Stimulated activated CD4-positive, alpha-beta T cell treated with anti-CD3 and anti-CD28 coated beads, TNF-alpha, amount 100 ng/mL, for 48 hours (primary cell): ENCODE results near the gene FAM83E.
A peak's percentile ranks its signal among the peaks of the same experiment; 100 is the strongest.
"Not testable (repeated sequence)": the region's sequence is repeated elsewhere in the genome, so short reads cannot be mapped to it uniquely, and the experiment has no call there.

ENCODE experiments used
- DNase-seq, 3 donors: peaks; one replicate each; pipeline ENCODE4 v3.0.0-alpha.2; 2020; ENCODE audit warnings: low read depth in 3 of 3

The FAM83E gene

DNA sequence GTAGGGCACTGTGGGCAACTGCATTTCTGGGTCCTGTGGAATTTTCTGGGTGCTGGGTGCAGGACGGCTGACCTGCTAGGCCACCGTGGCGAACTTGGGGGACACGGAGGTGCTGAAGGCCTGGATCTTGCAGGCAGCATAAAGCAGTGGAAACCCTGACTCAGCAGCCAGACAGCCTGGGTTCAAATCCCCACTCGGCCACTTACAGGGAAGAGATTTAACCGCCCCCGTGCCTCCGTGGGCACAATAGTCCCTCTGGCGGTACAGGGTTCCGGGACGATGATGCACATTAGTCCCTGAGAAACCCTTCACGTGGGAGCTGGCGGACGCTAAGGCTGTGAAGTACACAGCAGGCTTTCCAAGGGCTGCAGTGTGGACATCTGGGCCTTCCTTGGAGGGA is 3.0 kb downstream of the FAM83E start:
- DNase-seq: no peak

DNA sequence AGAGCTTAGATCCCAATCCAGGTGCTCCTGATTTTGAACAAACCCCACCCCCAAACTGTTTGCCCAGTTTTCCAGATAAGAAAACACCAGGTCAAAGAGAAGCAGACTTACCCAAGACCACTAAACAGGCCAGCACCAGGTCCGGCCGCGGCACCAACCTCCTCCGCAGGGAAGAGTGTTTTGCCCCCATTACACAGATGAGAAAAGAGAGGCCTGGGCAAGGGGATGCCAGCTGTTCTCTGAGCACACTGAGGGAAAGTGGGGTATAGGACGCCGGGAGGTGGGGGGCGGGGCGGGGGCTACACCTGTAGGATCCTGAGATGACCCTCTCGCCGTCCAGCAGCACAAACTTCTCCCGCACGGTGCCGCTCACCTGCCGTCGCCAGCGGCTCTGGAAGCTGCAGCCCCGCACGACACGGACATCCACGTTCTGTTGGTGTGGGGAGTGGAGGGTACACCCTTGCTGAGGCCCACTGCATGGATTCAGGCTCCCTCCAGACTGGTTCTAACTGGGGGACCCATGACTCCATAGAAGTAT is 5.2 kb downstream of the FAM83E start:
- no peak for DNase-seq

DNA sequence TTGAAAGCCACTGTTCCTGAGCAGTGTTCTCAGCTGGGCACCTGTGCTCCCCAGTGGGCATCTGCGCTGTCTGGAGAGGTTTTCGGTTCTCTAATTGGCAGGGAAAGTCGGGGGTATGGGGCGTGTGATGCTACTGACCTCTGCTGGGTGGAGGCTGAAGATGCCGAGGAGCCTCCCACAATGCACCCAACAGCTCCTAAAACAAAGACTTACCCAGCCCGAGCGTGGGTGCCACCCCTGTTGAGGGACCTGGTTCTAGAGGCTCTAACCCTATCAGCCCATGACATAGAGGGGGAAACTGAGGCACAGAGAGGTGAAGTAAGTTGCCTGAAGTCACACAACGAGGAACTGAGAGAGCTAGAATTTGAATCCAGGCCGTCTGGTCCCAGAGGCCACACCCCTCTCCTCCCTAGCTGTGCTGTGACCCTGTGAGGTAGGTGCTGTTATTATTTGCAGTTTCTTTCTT is 6.0 kb downstream of the FAM83E start:
- no peak for DNase-seq

DNA sequence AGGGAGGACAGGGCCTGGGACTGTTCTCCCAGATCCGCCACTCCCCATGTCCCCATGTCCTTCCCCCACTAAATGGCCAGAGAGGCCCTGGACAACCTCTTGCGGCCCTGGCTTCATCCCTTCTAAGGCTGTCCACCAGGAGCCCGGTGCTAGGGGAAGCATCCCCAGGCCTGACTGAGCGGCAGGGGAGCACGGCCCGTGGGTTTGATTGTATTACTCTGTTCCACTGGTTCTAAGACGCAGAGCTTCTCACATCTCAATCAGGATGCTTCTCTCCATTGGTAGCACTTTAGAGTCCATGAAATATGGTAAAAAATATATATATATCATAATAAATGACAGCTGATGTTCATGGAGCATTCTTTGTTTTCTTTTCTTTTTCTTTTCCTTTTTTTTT is 7.5 kb downstream of the FAM83E start:
- no peak for DNase-seq

DNA sequence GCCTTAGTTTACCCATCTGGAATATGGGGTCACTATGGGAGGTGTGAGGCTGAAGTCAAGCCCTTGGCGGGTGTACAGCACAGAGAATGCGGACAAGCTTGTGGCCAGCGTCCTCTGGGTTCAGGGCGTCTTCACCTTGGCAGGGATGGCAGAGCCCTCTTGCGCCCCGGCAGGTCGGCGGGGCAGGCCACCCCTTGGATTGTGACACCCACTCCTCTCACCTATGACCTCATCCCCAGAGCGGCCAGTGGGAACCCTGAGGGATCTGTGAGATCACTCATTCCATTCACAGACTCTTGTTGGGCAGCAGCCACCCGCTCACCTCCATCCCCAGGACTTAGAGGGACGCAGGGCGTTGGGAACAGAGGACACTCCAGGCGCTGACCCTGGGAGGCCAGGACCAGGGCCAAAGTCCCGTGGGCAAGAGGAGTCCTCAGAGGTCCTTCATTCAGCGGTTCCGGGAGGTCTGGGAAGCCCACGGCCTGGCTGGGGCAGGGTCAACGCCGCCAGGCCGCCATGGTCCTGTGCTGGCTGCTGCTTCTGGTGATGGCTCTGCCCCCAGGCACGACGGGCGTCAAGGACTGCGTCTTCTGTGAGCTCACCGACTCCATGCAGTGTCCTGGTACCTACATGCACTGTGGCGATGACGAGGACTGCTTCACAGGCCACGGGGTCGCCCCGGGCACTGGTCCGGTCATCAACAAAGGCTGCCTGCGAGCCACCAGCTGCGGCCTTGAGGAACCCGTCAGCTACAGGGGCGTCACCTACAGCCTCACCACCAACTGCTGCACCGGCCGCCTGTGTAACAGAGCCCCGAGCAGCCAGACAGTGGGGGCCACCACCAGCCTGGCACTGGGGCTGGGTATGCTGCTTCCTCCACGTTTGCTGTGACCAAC is 8.2 kb downstream of the FAM83E start, which contains the start of gene SPACA4:
SPACA4 (plus strand) TSS at position 280 of the 896 bp plus-strand sequence; CDS start at position 517, 237 bp downstream.
- no peak for DNase-seq

DNA sequence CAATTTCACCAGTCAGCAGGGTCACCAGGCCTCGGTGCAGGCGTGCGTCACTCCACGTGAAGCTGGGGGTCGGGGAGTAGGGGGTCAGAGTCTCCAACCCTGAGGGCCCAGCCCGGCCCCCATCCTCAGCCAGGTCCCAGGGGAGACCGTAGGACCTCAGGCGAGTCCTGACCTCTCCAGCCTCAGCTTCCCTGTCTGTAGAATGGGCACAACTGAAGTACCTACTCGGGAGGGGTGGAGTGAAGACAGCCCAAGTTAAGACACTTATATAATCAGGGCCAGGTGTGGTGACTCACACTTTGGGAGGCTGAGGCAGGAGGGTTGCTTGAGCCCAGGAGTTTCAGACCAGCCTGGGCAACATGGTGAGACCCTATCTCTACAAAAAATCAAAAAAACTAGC is 11.0 kb downstream of the FAM83E start:
- no peak for DNase-seq

DNA sequence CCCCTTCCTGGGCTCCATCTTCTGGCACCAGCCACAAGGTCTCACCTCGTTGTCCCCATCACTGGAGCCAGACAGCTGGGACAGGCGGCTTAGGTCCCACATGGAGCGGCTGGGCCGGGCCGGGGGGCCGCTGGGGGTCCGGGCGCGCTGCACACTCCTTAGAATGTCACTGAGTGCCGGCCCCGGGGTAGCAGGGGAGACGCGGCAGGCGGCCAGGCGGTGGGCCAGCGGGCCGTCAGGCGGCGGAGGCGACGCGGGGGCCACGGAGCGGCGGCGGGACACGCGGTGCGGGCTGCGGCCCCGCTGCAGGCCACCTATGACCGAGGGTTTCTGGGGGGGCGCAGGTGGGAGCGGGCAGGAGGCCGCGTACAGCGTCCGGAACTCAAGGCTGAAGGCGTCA is 11.4 kb downstream of the FAM83E start:
- DNase-seq: no peak

DNA sequence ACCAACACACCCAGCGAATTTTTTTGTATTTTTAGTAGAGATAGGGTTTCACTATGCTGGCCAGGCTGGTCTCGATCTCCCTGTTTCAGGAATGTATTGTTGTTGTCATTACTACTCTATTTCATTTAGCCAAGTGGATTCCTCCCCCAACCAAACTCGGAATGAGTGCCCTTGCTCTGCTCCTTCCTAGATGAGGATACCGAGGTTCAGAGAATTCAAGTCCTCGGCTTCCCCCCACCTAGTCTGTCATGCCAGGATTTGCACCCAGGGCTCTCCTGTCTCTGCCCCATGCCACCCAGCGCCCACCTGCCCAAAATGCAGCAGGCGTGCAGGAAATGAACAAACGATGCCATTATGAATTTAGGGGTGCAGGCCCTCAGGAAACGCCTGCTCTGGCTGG is 11.9 kb downstream of the FAM83E start:
- DNase-seq: no peak

DNA sequence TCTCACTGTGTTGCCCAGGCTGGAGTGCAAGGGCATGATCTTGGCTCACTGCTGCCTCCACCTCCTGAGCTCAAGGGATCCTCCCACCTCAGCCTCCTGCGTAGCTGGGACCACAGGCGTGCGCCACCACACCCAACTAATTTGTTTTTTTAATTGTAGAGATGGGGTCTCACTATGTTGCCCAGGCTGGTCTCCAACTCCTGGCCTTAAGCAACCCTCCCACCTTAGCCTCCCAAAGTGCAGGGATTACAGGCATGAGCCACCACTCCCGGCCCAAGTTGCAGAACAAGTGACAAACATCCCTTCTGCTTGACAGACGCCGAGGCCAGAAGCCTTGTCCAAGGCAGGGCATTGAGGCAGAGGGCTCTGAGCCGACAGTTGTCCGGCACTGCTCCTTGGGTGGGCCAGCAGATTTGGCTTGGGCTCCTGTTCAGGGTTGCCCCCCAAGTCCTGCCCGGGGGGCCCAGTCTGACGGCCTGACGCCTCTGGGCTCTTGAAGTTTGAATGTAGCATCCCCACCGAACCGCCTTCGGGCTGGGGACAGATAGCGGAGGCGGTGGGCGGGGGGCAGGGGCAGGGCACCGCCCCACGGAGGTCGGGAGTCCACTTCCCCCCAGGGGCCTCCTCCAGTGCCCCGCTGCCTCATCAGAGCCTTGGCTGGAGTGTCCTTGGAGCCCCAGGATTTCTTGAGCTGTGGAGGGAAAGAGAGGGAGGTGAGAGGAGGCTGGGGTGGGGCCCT is 14.0 kb downstream of the FAM83E start:
- DNase-seq: no peak

DNA sequence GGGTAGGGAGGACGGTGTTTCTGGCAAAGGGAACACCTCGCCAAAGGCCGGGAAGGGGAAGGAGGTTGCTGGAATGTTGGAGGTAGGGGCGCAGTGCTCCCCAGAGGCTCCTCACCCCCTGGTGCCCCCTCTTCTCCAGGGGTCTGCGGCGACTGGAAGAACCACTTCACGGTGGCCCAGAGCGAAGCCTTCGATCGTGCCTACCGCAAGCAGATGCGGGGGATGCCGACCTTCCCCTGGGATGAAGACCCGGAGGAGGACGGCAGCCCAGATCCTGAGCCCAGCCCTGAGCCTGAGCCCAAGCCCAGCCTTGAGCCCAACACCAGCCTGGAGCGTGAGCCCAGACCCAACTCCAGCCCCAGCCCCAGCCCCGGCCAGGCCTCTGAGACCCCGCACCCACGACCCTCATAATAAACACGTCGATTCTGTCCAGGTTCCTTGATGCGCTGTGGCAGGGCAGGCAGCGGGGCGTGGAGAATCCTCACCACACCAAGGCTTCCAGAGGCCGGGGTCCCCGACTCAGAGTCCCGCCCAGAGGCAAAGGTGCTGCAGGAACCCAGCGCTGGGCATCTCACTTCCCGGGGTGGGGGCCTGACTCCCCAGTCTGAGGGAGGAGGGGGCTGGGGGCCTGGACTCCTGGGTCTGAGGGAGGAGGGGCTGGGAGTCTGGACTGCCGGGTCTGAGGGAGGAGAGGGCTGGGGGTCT is 15.7 kb downstream of the FAM83E start:
- DNase-seq: no peak

DNA sequence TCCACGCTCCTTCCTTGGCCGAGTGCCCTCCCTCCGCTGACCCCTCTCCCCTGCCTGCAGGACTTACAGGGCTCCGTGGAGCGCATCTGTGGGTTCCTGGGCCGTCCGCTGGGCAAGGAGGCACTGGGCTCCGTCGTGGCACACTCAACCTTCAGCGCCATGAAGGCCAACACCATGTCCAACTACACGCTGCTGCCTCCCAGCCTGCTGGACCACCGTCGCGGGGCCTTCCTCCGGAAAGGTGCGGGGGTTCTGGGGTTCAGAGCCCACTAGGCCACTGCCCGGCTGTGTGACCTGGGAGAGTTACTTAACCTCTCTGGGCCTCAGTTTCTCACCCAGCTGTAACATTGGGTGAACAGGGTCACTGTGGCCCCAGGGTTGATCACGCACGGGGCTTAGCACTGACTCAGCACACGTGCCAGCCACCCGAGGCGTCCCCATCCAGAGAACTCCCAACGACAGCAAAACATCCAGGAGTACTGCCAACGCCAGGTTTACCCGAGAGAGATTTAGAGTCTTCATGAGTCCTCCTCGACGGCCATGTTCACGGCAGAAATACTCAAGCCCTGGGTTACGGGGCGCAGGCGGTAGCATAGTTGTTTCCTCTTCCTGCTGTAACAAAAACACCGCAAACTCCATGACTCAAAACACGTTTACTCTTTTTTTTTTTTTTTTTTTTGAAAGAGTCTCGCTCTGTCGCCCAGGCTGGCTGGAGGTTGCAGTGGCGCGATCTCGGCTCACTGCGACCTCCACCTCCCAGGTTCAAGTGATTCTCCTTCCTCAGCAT is 18.0 kb downstream of the FAM83E start:
- no peak for DNase-seq

DNA sequence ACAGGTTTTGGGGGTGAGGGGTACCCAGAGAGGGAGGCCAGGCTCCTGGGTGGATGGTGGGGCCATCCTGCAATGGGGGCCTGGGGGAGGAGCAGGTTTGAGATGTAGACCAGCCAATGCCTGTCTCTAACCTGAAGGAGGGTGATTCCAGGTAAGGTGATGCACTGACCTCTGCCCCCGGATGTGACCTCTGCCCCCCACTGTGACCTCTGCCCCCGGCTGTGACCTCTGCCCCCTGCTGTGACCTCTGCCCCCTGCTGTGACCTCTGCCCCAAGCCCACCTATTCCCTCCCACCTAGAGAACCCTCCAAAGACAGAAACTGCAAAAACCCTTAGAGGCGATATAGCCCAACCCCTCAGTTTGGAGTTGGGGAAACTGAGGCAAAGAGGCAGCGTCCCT is 18.6 kb downstream of the FAM83E start:
- DNase-seq: no peak

DNA sequence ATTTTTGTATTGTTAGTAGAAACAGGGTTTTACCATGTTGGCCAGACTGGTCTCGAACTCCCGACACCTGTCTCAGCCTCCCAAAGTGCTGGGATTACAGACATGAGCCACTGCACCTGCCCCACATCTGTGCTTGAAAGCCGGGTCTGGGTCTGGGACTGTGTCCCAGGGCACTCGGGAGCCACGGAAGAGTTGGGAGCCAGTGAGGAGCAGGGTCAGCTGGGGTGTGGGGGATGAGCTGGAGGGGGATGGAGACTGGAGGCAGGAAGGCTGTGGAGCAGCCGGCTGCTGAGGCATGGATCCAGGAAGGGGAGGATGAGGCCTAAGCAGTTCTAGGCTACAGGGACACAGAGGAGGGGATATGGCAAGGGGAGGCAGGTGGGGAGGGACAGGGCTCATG is 19.0 kb downstream of the FAM83E start:
- no peak for DNase-seq

DNA sequence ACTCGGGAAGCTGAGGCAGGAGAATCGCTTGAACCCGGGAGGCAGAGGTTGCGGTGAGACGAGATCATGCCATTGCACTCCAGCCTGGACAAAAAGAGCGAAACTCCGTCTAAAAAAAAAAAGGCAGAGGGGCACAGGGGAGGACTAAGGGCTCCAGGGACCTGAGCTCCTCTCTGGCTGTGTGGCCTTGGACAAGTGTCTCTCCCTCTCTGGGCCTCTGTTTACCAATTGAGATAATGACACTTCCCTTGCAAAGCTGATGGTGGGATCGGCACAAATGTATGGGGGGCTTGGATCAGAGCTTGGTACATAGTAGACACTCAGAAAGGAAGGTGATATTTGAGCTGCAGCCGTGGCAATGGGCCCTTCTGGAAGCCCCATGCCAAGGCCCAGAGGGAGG is 19.7 kb downstream of the FAM83E start:
- no peak for DNase-seq

DNA sequence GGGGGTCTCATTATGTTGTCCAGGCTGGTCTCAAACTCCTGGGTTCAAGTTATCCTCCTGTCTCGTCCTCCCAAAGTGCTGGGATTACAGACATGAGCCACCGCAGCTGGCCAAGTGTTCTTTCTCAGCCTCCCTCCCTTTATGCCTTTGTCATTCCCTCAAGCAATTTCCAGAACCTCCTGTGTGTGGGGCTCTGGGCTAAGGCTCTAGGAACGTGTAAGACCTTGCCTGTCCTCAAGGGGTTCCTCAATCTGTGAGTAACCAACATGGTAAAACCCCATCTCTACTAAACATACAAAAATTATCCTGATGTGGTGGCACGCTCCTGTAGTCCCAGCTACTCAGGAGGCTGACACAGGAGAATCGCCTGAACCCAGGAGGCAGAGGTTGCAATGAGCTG is 23.9 kb downstream of the FAM83E start:
- DNase-seq: no peak

DNA sequence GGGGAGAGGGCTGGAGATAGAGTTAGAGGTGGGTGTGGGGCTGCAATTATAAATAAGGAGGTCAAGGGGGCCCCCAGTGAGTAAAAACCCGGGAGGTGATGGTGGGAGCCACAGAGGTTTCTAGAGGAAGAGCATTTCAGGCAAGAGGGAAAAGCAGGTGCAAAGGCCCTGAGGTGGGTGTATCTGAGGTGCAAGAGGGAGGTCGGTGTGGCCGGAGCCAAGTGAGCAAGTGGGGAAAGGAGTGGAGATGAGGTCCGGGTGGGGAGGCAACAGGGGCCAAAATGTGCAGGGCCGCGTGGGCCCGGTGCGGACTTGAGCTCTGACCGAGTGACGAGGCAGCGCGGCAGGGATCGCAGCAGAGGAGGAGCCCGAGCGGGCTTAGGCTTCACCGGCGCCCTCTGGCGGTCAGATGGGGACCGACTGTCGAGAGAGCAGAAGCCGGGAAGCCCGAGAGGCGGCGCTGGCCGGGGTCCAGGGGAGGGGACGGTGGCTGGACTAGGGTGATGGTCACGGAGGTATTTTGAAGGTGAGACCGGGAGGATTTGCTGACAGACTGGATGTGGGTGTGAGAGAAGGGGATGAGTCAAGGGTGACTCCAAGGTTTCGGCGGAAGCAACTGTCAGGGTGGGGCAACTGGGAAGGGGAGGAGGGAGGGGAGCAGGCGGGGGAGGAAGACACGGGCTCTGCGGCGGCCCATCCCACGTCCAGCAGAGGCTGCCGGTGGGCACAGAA is 26.0 kb downstream of the FAM83E start:
- peak; percentile 77 to 84 (median 82) for DNase-seq

DNA sequence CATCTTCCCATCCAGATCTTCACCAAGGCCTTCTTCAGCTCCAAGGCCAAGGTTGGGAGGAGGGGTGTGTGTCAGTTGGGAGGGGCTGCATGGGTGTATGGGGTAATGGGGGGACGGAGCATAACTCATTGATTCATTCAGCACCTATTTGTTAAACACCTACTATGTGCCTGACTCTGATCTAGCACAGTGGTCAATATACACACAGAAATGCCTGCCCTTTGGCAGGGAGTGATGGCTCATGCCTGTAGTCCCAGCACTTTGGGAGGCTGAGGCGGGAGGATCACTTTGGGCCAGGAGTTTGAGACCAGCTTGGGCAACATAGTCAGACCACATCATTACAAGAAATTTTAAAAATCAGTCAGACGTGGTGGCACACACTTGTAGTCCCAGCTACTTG is 27.5 kb downstream of the FAM83E start:
- no peak for DNase-seq

DNA sequence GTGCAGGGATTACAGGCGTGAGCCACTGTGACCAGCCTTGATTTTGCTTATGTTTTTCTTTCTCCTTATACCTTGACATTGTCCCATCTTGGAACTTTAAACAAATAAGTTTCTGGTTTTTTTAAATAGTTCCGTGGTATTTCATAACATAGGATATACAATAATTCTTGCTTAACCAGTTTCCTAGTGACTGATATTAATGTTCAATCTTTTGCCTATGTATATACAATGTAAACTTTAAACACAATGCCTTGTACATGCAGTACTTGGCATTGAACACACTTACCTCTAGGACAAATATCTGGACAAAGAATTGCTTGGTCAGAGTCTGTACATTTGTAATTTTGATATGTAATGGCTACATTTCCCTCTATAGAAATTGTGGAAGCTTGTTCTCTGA is 32.7 kb downstream of the FAM83E start:
- DNase-seq: no peak

DNA sequence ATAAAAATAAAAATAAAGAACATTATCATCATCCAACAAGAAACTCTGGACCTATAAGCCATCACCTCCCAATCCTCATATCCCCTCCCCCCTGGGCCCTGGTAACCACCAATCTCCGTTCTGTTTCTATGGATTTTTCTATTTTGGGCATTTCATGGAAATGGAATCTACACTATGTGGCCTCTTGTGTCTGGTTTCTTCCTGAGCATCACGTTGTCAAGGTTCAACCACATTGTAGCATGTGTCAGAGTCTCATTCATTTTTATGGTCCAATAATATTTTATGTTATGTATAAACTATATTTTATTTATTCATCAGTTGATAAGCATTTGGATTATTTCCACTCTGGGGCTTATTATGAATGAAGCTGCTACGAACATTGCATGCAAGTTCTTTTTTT is 36.0 kb downstream of the FAM83E start:
- no peak for DNase-seq

DNA sequence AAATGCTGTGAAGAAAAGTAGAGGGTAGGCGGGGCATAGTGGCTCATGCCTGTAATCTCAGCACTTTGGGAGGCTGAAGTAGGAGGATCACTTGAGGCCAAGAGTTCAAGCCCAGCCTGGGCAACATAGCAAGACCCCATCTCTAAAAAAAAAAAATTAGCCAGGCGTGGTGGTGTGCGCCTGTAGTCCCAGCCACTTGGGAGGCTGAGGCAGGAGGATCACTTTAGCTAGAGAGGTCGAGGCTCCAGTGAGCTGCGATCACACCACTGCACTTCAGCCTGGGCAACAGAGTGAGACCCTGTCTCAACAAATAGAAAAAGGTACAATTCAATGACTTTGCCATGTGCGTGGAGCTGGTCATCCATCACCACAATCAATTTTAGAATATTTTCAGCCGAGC is 37.0 kb downstream of the FAM83E start:
- DNase-seq: not testable (repeated sequence)
